Measurements from ENCODE around the gene WDR72.
"Not testable (repeated sequence)": the region's sequence is repeated elsewhere in the genome, so short reads cannot be mapped to it uniquely, and the experiment has no call there.

WDR72 gene

GRCh38 chr15:53759411-53759931 lies at the start of gene WDR72:
WDR72 (minus strand) TSS chr15:53759663; CDS start chr15:53733149, 26,514 bp downstream.
- DNase-seq (ENCODE audit: low spot score) = no peak

- DNase-seq (ENCODE audit: low spot score) = no peak
Observed at GRCh38 chr15:53808058-53808706, 48.7 kb upstream of the WDR72 start.

- DNase-seq (ENCODE audit: low spot score) = no peak
Observed at GRCh38 chr15:53807501-53807900, 48.0 kb upstream of the WDR72 start.

GRCh38 chr15:53802672-53803071 lies 43.2 kb upstream of the WDR72 start:
- DNase-seq (ENCODE audit: low spot score) = no peak

GRCh38 chr15:53791581-53791980 lies 32.1 kb upstream of the WDR72 start:
- DNase-seq (ENCODE audit: low spot score) = no peak

GRCh38 chr15:53789654-53790375 lies 30.4 kb upstream of the WDR72 start:
- DNase-seq (ENCODE audit: low spot score) = no peak

GRCh38 chr15:53786401-53786800 lies 26.9 kb upstream of the WDR72 start:
- DNase-seq (ENCODE audit: low spot score) = no peak

GRCh38 chr15:53785241-53785640 lies 25.8 kb upstream of the WDR72 start:
- DNase-seq (ENCODE audit: low spot score) = not testable (repeated sequence)

GRCh38 chr15:53762916-53763315 lies 3.5 kb upstream of the WDR72 start:
- no peak for DNase-seq (ENCODE audit: low spot score)

- DNase-seq (ENCODE audit: low spot score) = no peak
Observed at GRCh38 chr15:53758412-53758811, 1.1 kb downstream of the WDR72 start.

- DNase-seq (ENCODE audit: low spot score) = no peak
Observed at GRCh38 chr15:53757906-53758305, 1.6 kb downstream of the WDR72 start.

- DNase-seq (ENCODE audit: low spot score) = no peak
Observed at GRCh38 chr15:53753813-53754212, 5.7 kb downstream of the WDR72 start.

- no peak for DNase-seq (ENCODE audit: low spot score)
Observed at GRCh38 chr15:53752406-53752805, 7.1 kb downstream of the WDR72 start.

GRCh38 chr15:53747501-53748068 lies 11.9 kb downstream of the WDR72 start:
- no peak for DNase-seq (ENCODE audit: low spot score)

- DNase-seq (ENCODE audit: low spot score) = no peak
Observed at GRCh38 chr15:53746101-53746500, 13.4 kb downstream of the WDR72 start.

- DNase-seq (ENCODE audit: low spot score) = no peak
Observed at GRCh38 chr15:53739651-53740050, 19.8 kb downstream of the WDR72 start.

- no peak for DNase-seq (ENCODE audit: low spot score)
Observed at GRCh38 chr15:53739187-53739586, 20.3 kb downstream of the WDR72 start.

GRCh38 chr15:53721334-53722087 lies 38.0 kb downstream of the WDR72 start:
- no peak for DNase-seq (ENCODE audit: low spot score)

- DNase-seq (ENCODE audit: low spot score) = no peak
Observed at GRCh38 chr15:53716909-53717876, 42.3 kb downstream of the WDR72 start.

GRCh38 chr15:53713218-53713617 lies 46.2 kb downstream of the WDR72 start:
- DNase-seq (ENCODE audit: low spot score) = no peak

GRCh38 chr15:53710906-53711305 lies 48.6 kb downstream of the WDR72 start:
- no peak for DNase-seq (ENCODE audit: low spot score)
